Measurements from ENCODE around the gene DDX6. TPM values are rescaled to one million over a fixed set of nuclear protein-coding genes. Genes with fewer than 3 reads are reported as not detected.

The DDX6 gene
- polyA plus RNA-seq, 1 of the 3 experiments (the other 2 are of a cell fraction) = 7.9 TPM

GRCh38 chr11:118749429-118749828, 41.5 kb downstream of the DDX6 start:
- Histone ChIP-seq H3K9me3 (no peaks in the 10 kb centered on the region), H3K4me3 (ENCODE audit: low read depth in 2 of 2, low read length in 1 of 2) (no peak overlapping the region), H3K9ac (no peak overlapping the region), H3F3A (replicated peaks; ENCODE audit: insufficient read depth) (peaks cover 64% of the 10 kb centered on the region), H3K36me3 (replicated peaks in 1 of 2; ENCODE audit: control insufficient read depth in 1 of 2, insufficient read depth in 2 of 2, low read length in 1 of 2) (peaks cover 50 to 55% of the 10 kb centered on the region in 2 experiments), H3K4me2 (no peak overlapping the region), H3K27ac (ENCODE audit: low read depth in 2 of 2, low read length in 1 of 2) (no peak overlapping the region; a peak in 1 of 4 replicates), H3K79me2 (ENCODE audit: insufficient read depth) (peaks cover 6% of the 10 kb centered on the region; the same call in 1 of the 2 replicates), H3K4me1 (ENCODE audit: control insufficient read depth in 1 of 2, insufficient read depth in 2 of 2, low read depth in 1 of 2, low read length in 1 of 2) (peaks cover 0 to 3% of the 10 kb centered on the region in 2 experiments; a peak in 3 of 4 replicates), H3K9me2 (no peaks in the 10 kb centered on the region), H4K20me1 (ENCODE audit: insufficient read depth) (peaks cover 12% of the 10 kb centered on the region; the same call in 1 of the 2 replicates), H3K27me3 (ENCODE audit: insufficient read depth) (no peaks in the 10 kb centered on the region), H2AFZ (ENCODE audit: low read depth) (no peak overlapping the region)
- CTCF ChIA-PET = interaction anchor here (0.9 to 1.5 kb wide), 4 partner anchors 14 to 146 kb away, joined by 3 read pairs; partner anchors contain the start of gene DDX6
- POLR2A ChIA-PET = no interaction called here
- TF ChIP-seq RFX5 (IDR thresholded peaks at IDR 0.05; ENCODE audit: low read length) = no peak
- TF ChIP-seq GATA2 (CRISPR knock-in tag; IDR thresholded peaks at IDR 0.05) = no peak
- no peak for TF ChIP-seq NFIC (IDR thresholded peaks at IDR 0.05; ENCODE audit: borderline replicate concordance)
- TF ChIP-seq ZBTB33 (IDR thresholded peaks at IDR 0.05; ENCODE audit: borderline replicate concordance, low read depth) = no peak
- no peak for TF ChIP-seq RXRA (IDR thresholded peaks at IDR 0.05; ENCODE audit: borderline replicate concordance, low read depth)
- TF ChIP-seq MXI1 (IDR thresholded peaks at IDR 0.05; ENCODE audit: low read depth, low read length) = no peak
- TF ChIP-seq MAX (IDR thresholded peaks at IDR 0.05; ENCODE audit: low read depth) = no peak
- TF ChIP-seq REST (IDR thresholded peaks at IDR 0.05; ENCODE audit: low read depth, low read length) = no peak
- TF ChIP-seq CTCF (IDR thresholded peaks at IDR 0.05) = no peak
- TF ChIP-seq YY1 (IDR thresholded peaks at IDR 0.05; ENCODE audit: low read depth) = no peak
- no peak for TF ChIP-seq TEAD4 (IDR thresholded peaks at IDR 0.05; ENCODE audit: borderline replicate concordance, insufficient read depth)
- TF ChIP-seq USF1 (IDR thresholded peaks at IDR 0.05; ENCODE audit: borderline replicate concordance, low read depth) = no peak
- 97% methylated on average over 6 of the region's 6 CpGs for WGBS (ENCODE audit: low lambda C conversion rate)
- no peak for DNase-seq
